Activated naive CD4-positive, alpha-beta T cell treated with anti-CD3 and anti-CD28 coated beads for 36 hours (primary cell): ENCODE results near the gene TBL1XR1. TPM values are rescaled to one million over a fixed set of nuclear protein-coding genes. Genes with fewer than 3 reads are reported as not detected.
"Not testable (repeated sequence)": the region's sequence is repeated elsewhere in the genome, so short reads cannot be mapped to it uniquely, and the experiment has no call there.

ENCODE experiments used
- CTCF ChIA-PET: fragments of 350-600 bp; sonication (Branson Sonifier 250); formaldehyde crosslinking; loops from one replicate; lab custom pipeline; 2021; ENCODE audit warnings: antibody characterized with exemption; lab: Charles Lee
- DNase-seq: peaks from one replicate; pipeline ENCODE4 v3.0.0-alpha.2; 2020
- H3K27ac Mint-ChIP-seq: one replicate; pipeline ENCODE4 v1.8.0; 2021; ENCODE audit warnings: mild to moderate bottlenecking, mixed read lengths
- H3K27me3 Mint-ChIP-seq: one replicate; pipeline ENCODE4 v1.8.0; 2021; ENCODE audit warnings: low read depth, mixed read lengths
- H3K36me3 Mint-ChIP-seq: one replicate; pipeline ENCODE4 v1.8.0; 2021; ENCODE audit warnings: low read depth, mixed read lengths
- H3K4me1 Mint-ChIP-seq: one replicate; pipeline ENCODE4 v1.8.0; 2021; ENCODE audit warnings: low read depth, mixed read lengths
- H3K4me3 Mint-ChIP-seq: one replicate; pipeline ENCODE4 v1.8.0; 2021; ENCODE audit warnings: mild to moderate bottlenecking, moderate library complexity, mixed read lengths
- H3K9me3 Mint-ChIP-seq: one replicate; pipeline ENCODE4 v1.8.0; 2021; ENCODE audit warnings: mixed read lengths
- intact Hi-C: fragments of 100-400 bp; cut with micrococcal nuclease; formaldehyde crosslinking; loops from one replicate; pipeline ENCODE4 v1.15.1; 2023
- total RNA-seq, 2 experiments: library from RNA; stranded (reverse); gene quantifications; one replicate each; pipeline ENCODE4 v1.2.3, GENCODE V29; 2021

TBL1XR1 gene
- total RNA-seq, 2 experiments from 2014 or later: 149 to 162 TPM

DNA sequence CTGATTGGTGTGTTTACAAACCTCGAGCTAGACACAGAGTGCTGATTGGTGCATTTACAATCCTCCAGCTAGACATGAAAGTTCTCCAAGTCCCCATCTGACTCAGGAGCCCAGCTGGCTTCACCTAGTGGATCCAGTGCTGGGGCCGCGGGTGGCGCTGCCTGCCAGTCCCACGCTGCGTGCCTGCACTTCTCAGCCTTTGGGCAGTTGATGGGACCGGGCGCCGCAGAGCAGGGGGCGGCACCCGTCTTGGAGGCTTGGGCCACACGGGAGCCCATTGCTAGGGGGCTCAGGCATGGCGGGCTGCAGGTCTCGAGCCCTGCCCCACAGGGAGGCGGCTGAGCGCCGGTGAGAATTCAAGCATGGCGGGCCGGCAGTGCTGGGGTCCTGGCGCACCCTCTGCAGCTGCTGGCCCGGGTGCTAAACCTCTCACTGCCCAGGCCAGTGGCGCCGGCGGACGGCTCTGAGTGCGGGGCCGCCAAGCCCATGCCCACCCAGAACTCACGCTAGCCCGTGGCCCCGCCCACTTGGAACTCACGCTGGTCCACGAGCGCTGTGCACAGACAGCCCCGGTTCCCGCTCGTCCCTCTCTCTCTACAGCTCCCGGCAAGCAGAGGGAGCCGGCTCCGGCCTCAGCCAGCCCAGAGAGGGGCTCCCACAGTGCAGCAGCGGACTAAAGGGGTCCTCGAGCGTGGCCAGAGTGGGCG is 6.6 kb upstream of the TBL1XR1 start:
- Mint-ChIP-seq H3K4me3 (no peak overlapping the region), H3K27me3 (no peaks in the 10 kb centered on the region), H3K36me3 (no peaks in the 10 kb centered on the region), H3K9me3 (no peaks in the 10 kb centered on the region), H3K4me1 (peaks cover 42% of the 10 kb centered on the region), H3K27ac (no peak overlapping the region)
- intact Hi-C loops: loop anchor here (5.0 kb wide), 1 partner anchor 333 kb away; no protein-coding TSS in a partner anchor
- CTCF ChIA-PET: no interaction called here
- no peak for DNase-seq

DNA sequence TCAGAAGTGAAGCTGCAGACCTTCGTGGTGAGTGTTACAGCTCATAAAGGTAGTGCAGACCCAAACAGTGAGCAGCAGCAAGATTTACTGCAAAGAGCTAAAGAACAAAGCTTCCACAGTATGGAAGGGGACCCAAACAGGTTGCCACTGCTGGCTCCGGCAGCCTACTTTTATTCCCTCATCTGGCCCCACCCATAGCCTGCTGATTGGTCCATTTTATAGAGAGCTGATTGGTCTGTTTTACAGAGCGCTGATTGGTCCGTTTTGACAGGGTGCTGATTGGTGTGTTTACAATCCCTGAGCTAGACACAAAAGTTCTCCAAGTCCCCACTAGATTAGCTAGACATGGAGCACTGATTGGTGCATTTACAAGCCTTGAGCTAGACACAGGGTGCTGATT is 5.7 kb upstream of the TBL1XR1 start:
- H3K27ac Mint-ChIP-seq, DNase-seq, H3K27me3 Mint-ChIP-seq, H3K36me3 Mint-ChIP-seq, H3K4me3 Mint-ChIP-seq, CTCF ChIA-PET, H3K9me3 Mint-ChIP-seq: not testable (repeated sequence)
- intact Hi-C loops: loop anchor here (5.0 kb wide), 1 partner anchor 334 kb away; no protein-coding TSS in a partner anchor
- H3K4me1 Mint-ChIP-seq: peaks cover 47% of the 10 kb centered on the region

DNA sequence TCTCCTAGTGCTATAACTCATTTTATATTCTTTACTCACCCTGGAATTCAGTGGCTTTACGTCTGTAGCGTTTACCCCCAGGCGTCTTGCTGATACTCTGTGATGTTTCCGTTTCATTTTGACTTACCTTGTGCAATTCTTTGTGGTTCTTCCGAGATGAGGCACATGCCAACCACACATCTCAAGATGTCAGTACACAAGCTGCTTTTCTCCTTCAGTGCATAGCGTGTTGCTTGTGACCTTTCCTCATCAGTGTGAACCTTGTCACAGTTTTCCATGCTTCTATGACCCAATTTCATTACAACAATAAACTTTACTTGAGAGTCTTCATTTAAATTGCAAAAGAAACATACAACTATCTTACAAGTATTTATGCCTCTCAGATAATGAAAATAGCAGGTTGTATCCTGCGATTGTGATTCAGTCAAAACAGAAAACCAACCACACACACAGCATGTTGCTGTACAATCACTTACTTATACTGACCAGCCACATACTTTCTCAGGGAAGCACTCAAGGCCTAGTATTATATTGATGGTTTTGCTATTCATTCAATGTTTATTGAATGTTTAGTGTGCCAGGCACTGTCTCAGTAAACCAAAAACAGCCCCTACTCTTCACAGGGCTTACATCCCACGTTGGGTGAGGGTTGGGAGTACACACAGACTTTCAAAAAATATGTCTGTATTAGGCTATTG is 4.6 kb upstream of the TBL1XR1 start:
- DNase-seq: peak; percentile 81
- CTCF ChIA-PET: interaction anchor here (0.7 kb wide), 1 partner anchor 24 kb away, joined by 3 read pairs; no protein-coding TSS in a partner anchor
- no peaks in the 10 kb centered on the region for H3K36me3 Mint-ChIP-seq
- H3K9me3 Mint-ChIP-seq: no peaks in the 10 kb centered on the region
- peaks cover 47% of the 10 kb centered on the region for H3K4me1 Mint-ChIP-seq
- H3K27ac Mint-ChIP-seq: peak overlapping the region; percentile 91
- no peaks in the 10 kb centered on the region for H3K27me3 Mint-ChIP-seq
- intact Hi-C loops: loop anchor here (1.0 to 5.0 kb wide), 10 partner anchors 57 to 1947 kb away; partner anchors contain the start of gene PIK3CA
- H3K4me3 Mint-ChIP-seq: peak overlapping the region; percentile 51

DNA sequence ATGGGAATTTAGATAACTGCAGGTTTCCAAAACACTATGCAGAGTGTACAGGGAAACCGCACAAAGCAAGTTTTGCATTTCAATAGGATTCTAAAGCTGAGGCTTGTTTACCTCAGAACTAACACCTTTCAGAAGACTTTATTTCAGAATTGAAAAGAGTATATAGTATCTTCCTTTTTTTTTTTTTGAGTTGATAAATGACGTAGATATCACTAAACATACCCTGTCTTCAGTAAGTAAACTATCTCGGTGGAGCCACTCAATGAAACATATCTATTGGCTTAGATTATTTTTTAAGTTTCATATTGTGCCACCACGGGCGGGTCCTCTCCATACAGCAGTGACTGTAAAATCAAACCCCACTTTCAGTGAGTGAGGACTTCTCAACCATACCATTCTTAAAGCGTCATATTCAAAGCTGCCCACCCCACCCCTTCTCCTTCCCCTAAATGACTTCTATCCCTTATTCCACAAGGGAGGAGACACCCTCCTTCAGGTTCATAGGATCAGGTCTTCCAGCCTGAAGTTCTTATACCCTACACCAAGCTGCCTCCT is 2.0 kb upstream of the TBL1XR1 start:
- H3K4me3 Mint-ChIP-seq: no peak overlapping the region
- no peak for DNase-seq
- CTCF ChIA-PET: interaction anchor here (1.0 to 1.4 kb wide), 3 partner anchors 117 to 161 kb away, joined by 3 to 7 read pairs (median 5); no protein-coding TSS in a partner anchor
- no peaks in the 10 kb centered on the region for H3K9me3 Mint-ChIP-seq
- H3K27ac Mint-ChIP-seq: peak overlapping the region; percentile 74
- H3K27me3 Mint-ChIP-seq: no peaks in the 10 kb centered on the region
- peaks cover 54% of the 10 kb centered on the region for H3K4me1 Mint-ChIP-seq
- intact Hi-C loops: loop anchor here (5.0 kb wide), 3 partner anchors 77 to 398 kb away; no protein-coding TSS in a partner anchor
- H3K36me3 Mint-ChIP-seq: peaks cover 3% of the 10 kb centered on the region

DNA sequence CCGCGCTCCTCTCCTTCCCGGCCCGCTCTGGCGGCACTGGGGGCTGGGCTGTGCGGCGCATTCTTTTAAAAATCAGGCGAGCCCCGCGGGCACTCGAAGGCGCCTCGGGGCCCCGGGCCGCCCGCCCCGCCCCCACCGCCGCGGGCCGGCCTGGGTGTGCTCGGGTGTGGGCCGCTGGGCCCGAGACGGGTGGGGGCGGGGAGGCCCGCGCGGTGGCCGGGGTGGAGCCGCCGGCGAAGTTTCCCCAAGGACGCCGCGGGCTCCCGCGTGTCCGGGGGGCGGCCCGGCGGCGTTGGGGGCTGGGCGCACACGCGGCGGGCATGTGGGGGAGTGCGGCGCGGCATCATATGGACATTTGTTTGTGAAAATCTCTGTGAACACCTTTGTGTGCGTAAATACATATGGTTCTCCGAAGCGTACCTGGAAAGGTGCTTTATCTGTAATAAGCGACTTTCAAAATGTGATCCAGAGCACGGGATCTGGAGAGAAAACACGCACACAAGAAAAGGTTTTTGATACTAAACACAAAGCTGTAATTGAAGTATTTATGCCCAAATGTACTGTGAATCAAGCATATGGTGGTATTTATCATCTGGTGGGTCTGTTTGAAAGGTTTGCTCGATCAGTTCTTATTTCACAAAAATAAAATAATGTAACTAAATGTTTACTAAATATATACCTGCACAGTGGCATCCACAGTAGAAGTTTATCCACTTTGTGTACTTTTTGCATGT is 612 bp upstream of the TBL1XR1 start:
- intact Hi-C loops: loop anchor here (1.0 to 5.0 kb wide), 5 partner anchors 76 to 589 kb away; no protein-coding TSS in a partner anchor
- Mint-ChIP-seq H3K27me3 (no peaks in the 10 kb centered on the region), H3K27ac (peak overlapping the region; percentile 74), H3K9me3 (no peaks in the 10 kb centered on the region), H3K4me3 (peak overlapping the region; percentile 64), H3K36me3 (peaks cover 12% of the 10 kb centered on the region), H3K4me1 (peaks cover 62% of the 10 kb centered on the region)
- CTCF ChIA-PET: interaction anchor here (0.5 to 0.9 kb wide), 4 partner anchors 37 to 958 kb away, joined by 3 to 4 read pairs (median 3); no protein-coding TSS in a partner anchor
- DNase-seq: peak; percentile 27

DNA sequence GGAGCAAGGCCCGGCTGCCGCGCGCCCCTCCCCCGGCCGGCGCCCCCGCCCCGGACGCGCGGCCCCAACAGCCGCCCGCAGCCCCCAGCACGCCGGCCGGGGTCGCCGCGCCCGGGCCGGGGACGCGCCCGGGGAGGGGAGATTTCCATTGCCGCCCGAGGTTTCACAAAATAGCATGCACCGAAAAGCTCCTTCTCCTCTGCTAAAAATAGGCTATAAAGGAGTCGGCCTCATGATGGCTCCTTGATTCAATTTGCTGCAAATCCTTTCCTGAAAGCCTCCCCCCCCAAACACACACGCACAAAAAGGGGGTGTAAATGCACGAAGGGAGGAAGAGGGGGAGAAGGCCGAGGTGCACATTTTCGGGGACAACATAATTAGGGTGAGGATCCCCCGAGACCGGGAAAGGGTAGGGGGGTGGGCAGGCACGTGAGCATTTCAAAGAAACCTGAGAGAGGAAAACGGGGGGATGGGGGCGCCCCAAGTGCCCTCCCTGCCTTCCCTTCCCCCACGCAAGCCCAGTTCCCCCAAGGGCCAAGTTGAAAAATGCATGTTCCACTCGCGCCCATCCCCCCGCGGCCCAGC is 734 bp downstream of the TBL1XR1 start:
- peak overlapping the region; percentile 96 for H3K4me3 Mint-ChIP-seq
- peak; percentile 67 for DNase-seq
- no peaks in the 10 kb centered on the region for H3K27me3 Mint-ChIP-seq
- peaks cover 12% of the 10 kb centered on the region for H3K36me3 Mint-ChIP-seq
- peaks cover 62% of the 10 kb centered on the region for H3K4me1 Mint-ChIP-seq
- no peaks in the 10 kb centered on the region for H3K9me3 Mint-ChIP-seq
- CTCF ChIA-PET: interaction anchor here (0.6 to 1.4 kb wide), 2 partner anchors 34 to 146 kb away, joined by 4 to 6 read pairs; no protein-coding TSS in a partner anchor
- peak overlapping the region; percentile 99 for H3K27ac Mint-ChIP-seq
- intact Hi-C loops: loop anchor here (1.0 to 5.0 kb wide), 5 partner anchors 74 to 590 kb away; no protein-coding TSS in a partner anchor

DNA sequence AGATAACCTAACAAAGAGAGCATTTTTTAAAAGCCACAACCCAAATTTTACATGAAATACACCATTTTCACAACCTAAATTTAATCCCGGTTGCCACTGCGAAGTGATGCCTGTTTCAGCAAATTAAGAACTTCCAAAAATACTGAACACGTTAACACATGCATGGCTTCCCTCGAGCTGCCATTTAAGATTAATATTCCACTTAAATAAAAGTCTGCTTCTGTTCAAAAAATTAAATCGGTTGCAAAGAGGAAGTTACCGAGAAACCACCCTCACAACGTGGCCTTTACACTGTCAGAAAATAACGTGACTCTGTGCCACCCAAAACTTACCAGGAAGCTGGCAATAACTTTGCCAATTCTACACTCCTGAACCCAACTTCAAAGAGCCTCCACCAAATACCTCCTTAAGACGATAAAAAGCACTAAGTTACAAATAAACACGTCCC is 1.2 kb downstream of the TBL1XR1 start:
- H3K27me3 Mint-ChIP-seq: no peaks in the 10 kb centered on the region
- intact Hi-C loops: loop anchor here (2.0 to 5.0 kb wide), 4 partner anchors 74 to 591 kb away; no protein-coding TSS in a partner anchor
- CTCF ChIA-PET: interaction anchor here (0.6 to 1.4 kb wide), 2 partner anchors 34 to 145 kb away, joined by 4 to 6 read pairs; no protein-coding TSS in a partner anchor
- DNase-seq: peak; percentile 35
- H3K4me1 Mint-ChIP-seq: peaks cover 63% of the 10 kb centered on the region
- H3K9me3 Mint-ChIP-seq: no peaks in the 10 kb centered on the region
- peaks cover 14% of the 10 kb centered on the region for H3K36me3 Mint-ChIP-seq
- H3K27ac Mint-ChIP-seq: peak overlapping the region; percentile 99
- peak overlapping the region; percentile 96 for H3K4me3 Mint-ChIP-seq

DNA sequence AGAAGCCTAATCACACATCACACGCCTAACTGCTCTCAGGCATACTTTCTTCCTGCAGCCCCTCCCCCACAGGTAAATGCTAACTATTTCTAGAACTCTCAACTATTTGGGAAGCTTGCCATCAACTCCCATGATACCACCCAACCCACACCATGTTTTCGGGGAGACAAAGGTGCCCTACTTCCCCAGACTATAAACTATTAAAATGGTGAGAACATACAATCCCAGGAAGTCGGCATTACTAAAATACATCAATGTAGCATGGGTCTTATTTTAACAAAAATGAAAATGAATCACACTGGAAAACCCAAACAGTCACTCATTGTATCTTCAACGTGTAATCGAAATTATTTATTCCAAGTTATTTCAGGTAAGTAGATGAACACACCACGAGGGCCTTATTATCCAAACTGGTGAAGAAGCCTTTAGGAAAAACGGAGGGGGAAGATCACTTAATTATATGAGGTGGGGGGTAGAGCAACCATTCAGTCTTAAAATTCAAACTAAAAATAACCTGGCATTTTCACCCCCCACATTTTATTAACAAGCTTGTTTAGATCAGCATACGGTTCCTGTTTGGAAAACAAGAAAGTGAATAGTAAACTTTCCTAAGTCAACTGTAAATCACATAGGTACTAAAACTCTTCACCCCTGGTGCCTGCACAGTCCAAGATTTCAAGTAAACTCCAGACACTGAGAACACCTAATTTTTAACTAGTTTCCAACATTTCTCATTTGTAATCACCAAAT is 1.9 kb downstream of the TBL1XR1 start:
- H3K27ac Mint-ChIP-seq: peak overlapping the region; percentile 99
- peaks cover 63% of the 10 kb centered on the region for H3K4me1 Mint-ChIP-seq
- DNase-seq: no peak
- intact Hi-C loops: loop anchor here (1.0 to 5.0 kb wide), 6 partner anchors 11 to 402 kb away; no protein-coding TSS in a partner anchor
- CTCF ChIA-PET: interaction anchor here (0.7 to 1.7 kb wide), 3 partner anchors 11 to 168 kb away, joined by 4 to 6 read pairs (median 4); no protein-coding TSS in a partner anchor
- no peaks in the 10 kb centered on the region for H3K9me3 Mint-ChIP-seq
- H3K36me3 Mint-ChIP-seq: peaks cover 17% of the 10 kb centered on the region
- H3K4me3 Mint-ChIP-seq: peak overlapping the region; percentile 96
- no peaks in the 10 kb centered on the region for H3K27me3 Mint-ChIP-seq

DNA sequence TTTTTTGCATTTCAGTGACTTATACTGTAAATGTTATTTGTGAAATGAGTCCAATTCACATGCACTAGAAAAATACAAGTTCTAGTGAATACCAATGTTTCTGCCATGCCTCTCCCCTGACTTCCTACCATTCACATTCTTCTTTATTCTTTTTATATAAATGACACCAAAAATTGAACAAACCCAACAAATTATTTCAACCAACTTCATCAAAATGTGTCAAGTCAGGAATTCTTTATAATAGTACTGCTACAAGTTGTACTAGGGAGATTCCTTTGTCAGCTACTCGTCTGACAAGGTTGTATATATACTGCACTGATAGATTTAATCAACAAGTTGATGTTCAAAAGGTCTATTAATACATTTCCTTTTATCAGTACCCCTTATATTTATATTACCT is 3.0 kb downstream of the TBL1XR1 start:
- CTCF ChIA-PET: interaction anchor here (0.6 to 1.7 kb wide), 4 partner anchors 10 to 232 kb away, joined by 3 to 4 read pairs (median 4); no protein-coding TSS in a partner anchor
- H3K9me3 Mint-ChIP-seq: no peaks in the 10 kb centered on the region
- peak overlapping the region; percentile 99 for H3K27ac Mint-ChIP-seq
- peaks cover 17% of the 10 kb centered on the region for H3K36me3 Mint-ChIP-seq
- no peaks in the 10 kb centered on the region for H3K27me3 Mint-ChIP-seq
- peak overlapping the region; percentile 96 for H3K4me3 Mint-ChIP-seq
- DNase-seq: no peak
- peaks cover 58% of the 10 kb centered on the region for H3K4me1 Mint-ChIP-seq
- intact Hi-C loops: loop anchor here (2.0 kb wide), 1 partner anchor 43 kb away; no protein-coding TSS in a partner anchor

DNA sequence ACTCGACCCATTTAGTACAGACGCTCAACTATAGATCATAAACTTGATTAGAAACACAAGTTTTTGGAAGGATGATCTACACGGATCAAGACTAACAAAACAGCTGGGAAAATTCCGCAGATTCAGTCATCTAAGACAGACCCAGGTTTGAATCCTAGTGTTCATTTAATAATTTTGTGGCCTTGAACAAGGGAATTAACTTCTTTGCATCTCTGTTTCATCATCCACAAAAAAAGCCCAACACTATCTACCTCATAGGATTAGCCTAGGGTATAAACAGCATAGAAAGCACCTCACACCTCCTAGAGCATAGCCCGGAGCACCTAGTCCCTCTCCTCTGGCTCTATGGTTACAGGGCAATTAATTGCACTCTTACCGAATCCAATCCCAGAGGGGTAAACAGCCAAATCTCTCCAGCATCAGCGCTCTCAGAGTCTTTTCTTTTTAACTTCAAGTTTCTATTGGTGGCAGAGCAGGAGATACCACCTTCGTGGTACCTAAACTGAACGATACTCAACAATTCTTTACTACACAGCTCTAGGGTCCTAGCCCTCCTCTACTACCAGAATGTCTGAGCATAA is 3.5 kb downstream of the TBL1XR1 start:
- intact Hi-C loops: loop anchor here (2.0 kb wide), 1 partner anchor 43 kb away; no protein-coding TSS in a partner anchor
- Mint-ChIP-seq H3K9me3 (no peaks in the 10 kb centered on the region), H3K4me3 (peak overlapping the region; percentile 96), H3K27ac (peak overlapping the region; percentile 99), H3K36me3 (peaks cover 17% of the 10 kb centered on the region), H3K27me3 (no peaks in the 10 kb centered on the region), H3K4me1 (peaks cover 52% of the 10 kb centered on the region)
- no peak for DNase-seq
- CTCF ChIA-PET: interaction anchor here (0.6 to 1.7 kb wide), 3 partner anchors 9 to 232 kb away, joined by 3 to 4 read pairs (median 4); no protein-coding TSS in a partner anchor
